Osteocyte (in vitro differentiated cells): ENCODE data around the gene DTYMK. TPM values are rescaled to one million over a fixed set of nuclear protein-coding genes. Genes with fewer than 3 reads are reported as not detected.
A peak's percentile ranks its signal among the peaks of the same experiment; 100 is the strongest.

Experiments
- DNase-seq: peaks from one replicate; pipeline ENCODE4 v3.0.0; 2021; ENCODE audit warnings: mixed read lengths; ENCODE audit not compliant: unreplicated experiment; ENCODE audit errors: extremely low spot score
- H3K27ac Mint-ChIP-seq: one replicate; pipeline ENCODE4 v1.8.0; 2021; ENCODE audit warnings: mild to moderate bottlenecking, mixed read lengths; ENCODE audit not compliant: unreplicated experiment
- H3K27me3 Mint-ChIP-seq: one replicate; pipeline ENCODE4 v1.8.0; 2021; ENCODE audit warnings: mixed read lengths; ENCODE audit not compliant: unreplicated experiment
- H3K36me3 Mint-ChIP-seq: one replicate; pipeline ENCODE4 v1.8.0; 2021; ENCODE audit warnings: mixed read lengths; ENCODE audit not compliant: unreplicated experiment
- H3K4me1 Mint-ChIP-seq: one replicate; pipeline ENCODE4 v1.8.0; 2021; ENCODE audit warnings: mixed read lengths; ENCODE audit not compliant: unreplicated experiment
- H3K4me3 Mint-ChIP-seq: one replicate; pipeline ENCODE4 v1.8.0; 2021; ENCODE audit warnings: mild to moderate bottlenecking, moderate library complexity, mixed read lengths; ENCODE audit not compliant: unreplicated experiment
- H3K9me3 Mint-ChIP-seq: one replicate; pipeline ENCODE4 v1.8.0; 2021; ENCODE audit warnings: mixed read lengths; ENCODE audit not compliant: unreplicated experiment
- CTCF ChIP-seq: fragments of 200-600 bp; sonication (generic); IDR thresholded peaks from 2 replicates; pipeline ENCODE4 v1.5.0; 2021; ENCODE audit warnings: antibody characterized with exemption, mild to moderate bottlenecking, moderate library complexity
- total RNA-seq: library from RNA; stranded (reverse); gene quantifications from 2 replicates; pipeline ENCODE4 v1.2.1, GENCODE V29; 2021

The DTYMK gene
- total RNA-seq, 1 donor from 2014 or later, result 28.8 TPM

- Mint-ChIP-seq H3K27me3 (no peaks in the 10 kb centered on the region), H3K9me3 (no peaks in the 10 kb centered on the region), H3K4me1 (no peaks in the 10 kb centered on the region), H3K4me3 (no peak overlapping the region), H3K36me3 (peaks cover 12% of the 10 kb centered on the region), H3K27ac (no peak overlapping the region)
- no peak for DNase-seq
- no peak for TF ChIP-seq CTCF
Observed at GRCh38 chr2:241728000-241728399, 41.4 kb upstream of the DTYMK start.

DNA sequence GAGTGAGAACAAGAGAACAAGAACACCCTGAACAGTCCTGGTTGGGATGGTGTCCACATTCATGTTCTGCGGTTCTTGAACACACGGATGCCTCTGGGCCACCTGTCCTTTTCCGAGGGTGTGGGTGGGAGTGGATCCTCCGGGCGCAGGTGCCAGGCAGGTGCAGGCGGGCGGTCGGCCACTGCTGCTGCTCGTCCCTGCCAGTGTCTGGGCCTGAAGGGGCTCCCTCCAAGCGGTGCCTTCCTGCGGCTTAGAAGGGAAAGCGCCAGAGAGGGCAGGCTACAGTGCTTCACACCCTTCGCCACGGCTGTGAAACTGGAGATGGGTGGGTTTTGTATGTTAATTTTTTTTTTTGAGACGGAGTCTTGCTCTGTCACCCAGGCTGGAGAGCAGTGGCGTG lies 39.8 kb upstream of the DTYMK start:
- DNase-seq, result no peak
- TF ChIP-seq CTCF, result no peak
- Mint-ChIP-seq H3K9me3 (no peaks in the 10 kb centered on the region), H3K36me3 (peaks cover 18% of the 10 kb centered on the region), H3K4me3 (no peak overlapping the region), H3K27me3 (no peaks in the 10 kb centered on the region), H3K27ac (no peak overlapping the region), H3K4me1 (no peaks in the 10 kb centered on the region)

GRCh38 chr2:241724975-241725870 lies 38.6 kb upstream of the DTYMK start:
- H3K27me3 Mint-ChIP-seq, result no peaks in the 10 kb centered on the region
- no peak for DNase-seq
- H3K27ac Mint-ChIP-seq, result no peak overlapping the region
- no peaks in the 10 kb centered on the region for H3K4me1 Mint-ChIP-seq
- H3K4me3 Mint-ChIP-seq, result no peak overlapping the region
- H3K9me3 Mint-ChIP-seq, result no peaks in the 10 kb centered on the region
- H3K36me3 Mint-ChIP-seq, result peaks cover 24% of the 10 kb centered on the region
- TF ChIP-seq CTCF, result no peak

- no peaks in the 10 kb centered on the region for H3K27me3 Mint-ChIP-seq
- peak; percentile 37 for TF ChIP-seq CTCF
- no peak overlapping the region for H3K27ac Mint-ChIP-seq
- no peaks in the 10 kb centered on the region for H3K9me3 Mint-ChIP-seq
- H3K4me3 Mint-ChIP-seq, result no peak overlapping the region
- DNase-seq, result no peak
- peaks cover 24% of the 10 kb centered on the region for H3K36me3 Mint-ChIP-seq
- H3K4me1 Mint-ChIP-seq, result no peaks in the 10 kb centered on the region
Observed at GRCh38 chr2:241724259-241724974, 37.8 kb upstream of the DTYMK start.

GRCh38 chr2:241722896-241723454 lies 36.4 kb upstream of the DTYMK start:
- TF ChIP-seq CTCF, result no peak
- Mint-ChIP-seq H3K4me1 (no peaks in the 10 kb centered on the region), H3K9me3 (no peaks in the 10 kb centered on the region), H3K4me3 (no peak overlapping the region), H3K27ac (no peak overlapping the region), H3K36me3 (peaks cover 24% of the 10 kb centered on the region), H3K27me3 (no peaks in the 10 kb centered on the region)
- DNase-seq, result no peak
